Hippocampal formation (tissue), 2 donors: ENCODE results near the gene ANAPC5.
"Not testable (repeated sequence)": the region's sequence is repeated elsewhere in the genome, so short reads cannot be mapped to it uniquely, and the experiment has no call there.

Source experiments
- DNase-seq, 2 donors: peaks; one replicate each; lab custom pipeline; 2025; lab: John Stamatoyannopoulos, UW

The ANAPC5 gene, protein sequence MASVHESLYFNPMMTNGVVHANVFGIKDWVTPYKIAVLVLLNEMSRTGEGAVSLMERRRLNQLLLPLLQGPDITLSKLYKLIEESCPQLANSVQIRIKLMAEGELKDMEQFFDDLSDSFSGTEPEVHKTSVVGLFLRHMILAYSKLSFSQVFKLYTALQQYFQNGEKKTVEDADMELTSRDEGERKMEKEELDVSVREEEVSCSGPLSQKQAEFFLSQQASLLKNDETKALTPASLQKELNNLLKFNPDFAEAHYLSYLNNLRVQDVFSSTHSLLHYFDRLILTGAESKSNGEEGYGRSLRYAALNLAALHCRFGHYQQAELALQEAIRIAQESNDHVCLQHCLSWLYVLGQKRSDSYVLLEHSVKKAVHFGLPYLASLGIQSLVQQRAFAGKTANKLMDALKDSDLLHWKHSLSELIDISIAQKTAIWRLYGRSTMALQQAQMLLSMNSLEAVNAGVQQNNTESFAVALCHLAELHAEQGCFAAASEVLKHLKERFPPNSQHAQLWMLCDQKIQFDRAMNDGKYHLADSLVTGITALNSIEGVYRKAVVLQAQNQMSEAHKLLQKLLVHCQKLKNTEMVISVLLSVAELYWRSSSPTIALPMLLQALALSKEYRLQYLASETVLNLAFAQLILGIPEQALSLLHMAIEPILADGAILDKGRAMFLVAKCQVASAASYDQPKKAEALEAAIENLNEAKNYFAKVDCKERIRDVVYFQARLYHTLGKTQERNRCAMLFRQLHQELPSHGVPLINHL

GRCh38 chr12:121351820-121352681 lies at the start of gene ANAPC5:
TSS of gene ANAPC5 (minus strand) at chr12:121352411. CDS start at chr12:121352340, 71 bp downstream.
- peak; percentile 96 to 99 for DNase-seq

- DNase-seq: no peak
Observed at GRCh38 chr12:121400332-121401139, 48.3 kb upstream of the ANAPC5 start.

DNA sequence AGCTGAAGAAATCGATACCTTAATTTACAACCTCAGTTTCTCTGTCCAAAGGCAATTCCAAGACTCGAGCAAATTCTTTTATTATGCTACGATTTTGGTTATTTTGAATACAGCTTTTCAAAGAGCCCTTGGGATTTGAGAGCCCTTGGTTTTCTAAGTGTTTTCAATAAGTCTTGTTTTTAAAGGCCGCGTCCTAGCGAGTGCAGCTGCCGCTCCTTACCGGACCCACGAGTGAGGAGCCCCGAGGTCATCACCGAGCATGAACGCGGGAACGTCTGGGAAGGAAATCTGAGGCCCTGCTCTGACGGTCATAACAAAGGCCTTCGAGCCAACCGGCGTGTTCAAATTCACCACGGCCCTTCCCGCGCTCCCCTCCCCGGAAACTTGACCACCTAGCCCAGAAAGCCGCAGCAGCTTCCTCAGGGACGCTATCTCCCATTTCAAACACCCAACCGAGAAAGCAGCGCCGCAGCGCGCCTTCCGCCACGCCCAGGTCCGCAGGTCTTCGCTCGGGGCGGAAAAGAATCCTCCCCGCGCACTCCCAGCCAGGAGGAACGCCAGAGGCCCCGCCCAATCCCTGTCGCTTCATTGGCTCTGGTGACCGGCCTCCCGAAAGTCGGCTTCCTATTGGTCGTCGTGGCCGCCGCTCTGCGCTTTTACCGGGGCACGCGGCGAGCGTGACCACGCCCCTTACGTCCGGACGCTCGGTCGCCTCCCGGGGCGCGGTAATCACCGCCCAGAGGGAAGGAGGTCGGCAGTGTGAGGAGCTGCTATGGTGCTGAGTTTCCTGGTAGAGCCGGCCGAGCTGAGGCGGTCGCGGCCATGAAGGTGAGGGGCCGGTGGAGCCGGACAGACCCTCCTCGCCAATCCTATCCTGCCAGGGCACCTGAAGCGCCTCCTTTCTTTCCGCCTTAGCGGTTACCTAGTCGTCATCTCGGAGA lies 47.5 kb upstream of the ANAPC5 start, which contains the start of gene RNF34:
RNF34 (plus strand) TSS at position 728 of the 941 bp plus-strand sequence; CDS start at position 823, 95 bp downstream.
- peak; percentile 97 to 98 for DNase-seq

- no peak for DNase-seq
Observed at GRCh38 chr12:121398355-121398754, 46.1 kb upstream of the ANAPC5 start.

- DNase-seq: no peak
Observed at GRCh38 chr12:121397521-121397920, 45.3 kb upstream of the ANAPC5 start.

DNA sequence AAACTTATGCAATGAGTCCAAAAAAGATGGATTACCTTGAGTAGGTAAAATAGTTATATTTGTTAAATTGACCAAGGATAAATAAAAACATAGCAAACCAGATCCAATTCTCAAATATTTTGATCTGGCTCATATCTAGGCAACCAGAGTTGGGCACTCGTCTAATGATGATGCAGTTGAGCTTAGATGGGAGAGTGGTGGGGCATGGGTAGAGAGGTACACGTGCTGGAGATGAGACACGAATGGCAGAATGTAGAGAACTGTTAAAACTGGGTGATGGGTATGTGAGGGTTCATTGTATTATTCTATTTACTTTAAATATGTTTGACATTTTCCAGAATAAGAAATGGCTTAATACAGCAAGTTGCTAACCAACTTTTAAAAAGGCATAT lies 40.1 kb upstream of the ANAPC5 start:
- DNase-seq: no peak

- DNase-seq: no peak
Observed at GRCh38 chr12:121391619-121392324, 39.6 kb upstream of the ANAPC5 start.

- DNase-seq: no peak
Observed at GRCh38 chr12:121390856-121391255, 38.6 kb upstream of the ANAPC5 start.

DNA sequence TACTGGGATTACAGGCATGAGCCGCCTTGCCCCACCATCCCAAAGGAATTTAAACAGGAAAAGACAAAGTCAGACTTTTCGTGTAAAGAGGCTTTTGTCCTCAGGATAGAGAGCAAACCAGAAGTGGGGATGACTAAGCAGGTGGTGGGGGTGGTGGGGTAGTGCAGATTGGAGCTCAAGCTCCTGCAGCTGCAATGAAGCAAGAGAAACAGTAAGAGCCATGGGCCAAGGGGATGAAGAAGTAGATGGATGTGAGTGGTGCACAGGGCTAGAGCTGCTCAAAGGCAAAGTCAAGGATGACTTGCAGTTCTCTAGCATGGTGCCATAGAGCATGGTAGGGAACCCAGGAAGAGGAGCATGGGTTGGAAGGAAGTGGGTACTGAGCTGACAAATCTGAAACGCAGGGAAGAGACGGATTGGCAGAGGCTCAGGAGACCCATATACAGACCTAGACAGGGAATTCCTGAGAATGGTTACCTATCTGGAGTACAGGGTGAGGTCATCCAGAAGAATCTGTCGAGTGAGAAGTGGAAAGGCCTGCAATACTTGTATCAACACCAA lies 36.3 kb upstream of the ANAPC5 start:
- no peak for DNase-seq

GRCh38 chr12:121384891-121385290 lies 32.7 kb upstream of the ANAPC5 start:
- DNase-seq: not testable (repeated sequence)

DNA sequence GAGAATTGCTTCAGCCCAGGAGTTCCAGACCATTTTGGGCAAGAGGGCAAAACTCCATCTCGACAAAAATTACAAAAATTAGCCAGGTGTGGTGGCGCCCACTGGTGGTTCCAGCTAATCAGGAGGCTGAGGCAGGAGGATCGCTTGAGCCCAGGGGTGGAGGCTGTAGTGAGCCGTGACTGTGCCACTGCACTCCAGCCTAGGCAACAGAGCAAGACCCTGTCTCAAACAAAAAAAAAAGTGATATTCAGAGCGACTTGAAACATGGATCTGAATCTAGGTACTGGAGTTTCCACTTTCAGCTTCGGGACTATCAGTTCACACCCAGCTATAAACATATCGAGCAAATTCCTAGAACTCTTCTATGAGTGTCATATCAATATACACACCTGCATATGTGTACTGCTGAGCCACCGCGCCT lies 31.4 kb upstream of the ANAPC5 start:
- no peak for DNase-seq

- no peak for DNase-seq
Observed at GRCh38 chr12:121379945-121380344, 27.7 kb upstream of the ANAPC5 start.

DNA sequence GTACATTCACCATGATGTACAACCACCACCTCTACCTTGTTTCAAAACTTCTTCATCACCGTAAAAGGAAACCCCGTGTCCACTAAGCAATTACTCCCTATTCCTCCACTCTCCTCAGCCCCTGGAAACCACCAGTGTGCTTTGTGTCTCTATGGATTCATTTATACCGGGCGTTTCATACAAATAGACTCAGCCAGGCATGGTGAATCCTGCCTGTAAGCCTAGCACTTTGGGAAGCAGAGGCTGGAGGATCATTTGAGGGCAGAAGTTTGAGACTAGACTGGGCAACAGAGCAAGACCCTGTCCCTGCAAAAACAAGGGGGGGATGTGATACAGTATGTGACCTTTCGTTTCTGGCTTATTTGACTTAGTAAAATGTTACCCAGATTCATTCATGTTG lies 26.5 kb upstream of the ANAPC5 start:
- DNase-seq: no peak

DNA sequence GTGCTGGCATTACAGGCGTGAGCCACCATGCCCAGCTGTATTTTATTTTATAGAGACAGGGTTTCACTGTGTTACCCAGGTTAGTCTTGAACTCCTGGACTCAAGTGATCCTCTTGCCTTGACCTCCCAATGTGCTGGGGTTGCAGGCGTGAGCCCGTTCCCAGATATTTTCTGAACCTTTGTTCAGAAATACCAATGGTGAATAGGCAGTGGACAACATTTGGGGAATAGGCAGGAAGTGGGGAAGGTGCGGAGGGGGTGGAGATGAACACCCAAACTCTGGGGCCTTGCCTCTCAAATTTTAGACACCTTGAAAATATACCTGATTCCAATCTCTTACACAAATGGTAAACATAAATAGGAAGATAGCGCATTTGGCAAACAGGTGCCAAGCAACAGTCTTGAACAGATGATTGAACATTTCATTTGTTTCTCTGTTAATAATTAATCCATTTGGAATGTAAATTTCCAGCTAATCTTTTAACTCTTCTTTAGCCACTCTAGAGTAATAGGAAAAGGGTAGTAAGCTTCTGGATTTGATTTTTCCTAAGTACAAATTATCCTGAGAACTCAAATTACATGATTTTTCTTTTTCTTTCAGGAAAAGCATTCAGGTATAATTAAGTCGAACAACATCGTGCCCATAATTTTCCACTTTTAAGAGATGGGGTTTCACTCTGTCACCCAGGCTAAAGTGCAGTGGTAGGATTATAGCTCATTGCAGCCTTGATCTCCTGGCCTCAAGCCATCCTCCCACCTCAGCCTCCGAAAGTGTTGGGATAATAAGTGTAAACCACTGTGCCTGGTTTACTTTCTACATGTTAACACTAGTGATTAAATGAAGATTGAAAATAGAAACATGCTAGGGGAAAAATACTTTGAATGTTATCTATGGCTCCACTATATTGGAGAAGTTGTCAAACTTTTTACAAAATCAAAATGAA lies 24.8 kb upstream of the ANAPC5 start:
- DNase-seq: no peak

GRCh38 chr12:121374945-121375584 lies 22.9 kb upstream of the ANAPC5 start:
- DNase-seq: not testable (repeated sequence)

- DNase-seq: not testable (repeated sequence)
Observed at GRCh38 chr12:121374336-121374735, 22.1 kb upstream of the ANAPC5 start.

DNA sequence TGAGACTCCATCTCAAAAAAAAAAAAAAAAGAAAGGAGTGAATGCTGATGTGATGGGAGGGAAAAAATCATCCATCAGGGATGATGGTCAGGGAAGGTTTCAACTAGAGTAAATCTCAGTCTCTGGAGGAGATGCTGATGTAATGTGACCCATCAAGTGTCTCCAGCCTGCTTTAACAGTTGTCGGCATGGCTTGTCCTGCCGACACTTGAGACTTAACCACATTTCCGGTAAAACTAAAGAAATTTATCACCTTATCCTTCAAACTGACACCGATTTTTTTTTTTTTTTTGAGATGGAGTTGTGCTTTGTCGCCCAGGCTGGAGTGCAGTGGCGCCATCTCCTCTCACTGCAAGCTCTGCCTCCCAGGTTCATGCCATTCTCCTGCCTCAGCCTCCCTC lies 21.5 kb upstream of the ANAPC5 start:
- DNase-seq: no peak
